GM12878 (cell line): ENCODE results near the gene SARS2. TPM values are rescaled to one million over a fixed set of nuclear protein-coding genes. Genes with fewer than 3 reads are reported as not detected.

Source experiments
- ATAC-seq: fragments of 200-7000 bp; cut with Tn5 transposase; 3 replicates; pipeline ENCODE4 v1.9.1; 2020; ENCODE audit warnings: mild to moderate bottlenecking, moderate library complexity
- BruUV-seq: library from RNA; stranded (reverse); fragments of 400-500 nt; replicated peaks from 2 replicates; lab custom pipeline; 2021; lab: Mats Ljungman, UMichigan
- CTCF ChIA-PET: fragments of 300-600 bp; sonication (Branson Sonifier 250); formaldehyde crosslinking; extraction: SDS; loops from one replicate; lab custom pipeline; 2021; ENCODE audit warnings: inconsistent platforms; lab: Yijun Ruan, JAX
- POLR2A ChIA-PET: fragments of 350-600 bp; formaldehyde crosslinking; extraction: SDS; loops from one replicate; lab custom pipeline; 2021; ENCODE audit warnings: inconsistent platforms; lab: Charles Lee
- RAD21 ChIA-PET: fragments of 300-600 bp; sonication (Branson Sonifier 250); formaldehyde crosslinking; loops from one replicate; lab custom pipeline; 2023; ENCODE audit warnings: antibody characterized with exemption; ENCODE audit not compliant: unreplicated experiment; lab: Charles Lee
- SMC1A ChIA-PET: fragments of 300-600 bp; sonication (Branson Sonifier 250); formaldehyde crosslinking; loops from one replicate; lab custom pipeline; 2023; ENCODE audit not compliant: unreplicated experiment, uncharacterized antibody; lab: Charles Lee
- DNase-seq: peaks from one replicate; pipeline ENCODE4 v3.0.0-alpha.2; 2011; ENCODE audit warnings: low read depth, low spot score
- FAIRE-seq: peaks from 3 replicates; lab custom pipeline; 2011; peaks lifted over from hg19 to GRCh38; lab: Jason Lieb, UNC
- H2AFZ ChIP-seq: 2 replicates; pipeline ENCODE4 v1.6.0; 2011; ENCODE audit warnings: low read depth, low read length, control low read depth; ENCODE audit not compliant: control insufficient read depth
- H3K27ac ChIP-seq: 2 replicates; pipeline ENCODE4 v1.5.1; 2011; ENCODE audit warnings: control low read depth; ENCODE audit not compliant: control insufficient read depth, insufficient read depth
- H3K27me3 ChIP-seq, 2 experiments: replicated peaks in 1 of 2; 2 replicates each; pipeline versions ENCODE4 v1.6.0 to v1.6.1; 2011; ENCODE audit warnings: low read length in 1 of 2; ENCODE audit not compliant: control insufficient read depth in 2 of 2, insufficient read depth in 2 of 2
- H3K36me3 ChIP-seq, 2 experiments: 2 replicates each; pipeline ENCODE4 v1.5.1; 2011; ENCODE audit warnings: low read length in 1 of 2; ENCODE audit not compliant: control insufficient read depth in 2 of 2, insufficient read depth in 2 of 2
- H3K4me1 ChIP-seq: 2 replicates; pipeline ENCODE4 v1.6.1; 2011; ENCODE audit warnings: mild to moderate bottlenecking, low read length, moderate library complexity, mixed read lengths; ENCODE audit not compliant: control insufficient read depth, insufficient read depth
- H3K4me2 ChIP-seq: 2 replicates; pipeline ENCODE4 v1.6.0; 2011; ENCODE audit warnings: control low read depth; ENCODE audit not compliant: control insufficient read depth, insufficient read depth
- H3K4me3 ChIP-seq: fragments of 200-600 bp; sonication (generic); 2 replicates; pipeline ENCODE4 v1.5.1; 2016
- H3K79me2 ChIP-seq: 2 replicates; pipeline ENCODE4 v1.6.0; 2011; ENCODE audit warnings: low read length; ENCODE audit not compliant: control insufficient read depth, insufficient read depth
- H3K9ac ChIP-seq: 2 replicates; pipeline ENCODE4 v1.8.0; 2011; ENCODE audit warnings: low read length, control low read depth, mixed read lengths; ENCODE audit not compliant: control insufficient read depth, insufficient read depth
- H3K9me3 ChIP-seq: replicated peaks from 3 replicates; pipeline ENCODE4 v1.5.1; 2011; ENCODE audit warnings: mild to moderate bottlenecking, low read length; ENCODE audit not compliant: control insufficient read depth, insufficient read depth
- H4K20me1 ChIP-seq: 2 replicates; pipeline ENCODE4 v1.6.0; 2011; ENCODE audit not compliant: control insufficient read depth, insufficient read depth
- DPF2 ChIP-seq: fragments of 450-650 bp; IDR thresholded peaks from 2 replicates; pipeline ENCODE4 v1.6.1; 2017; ENCODE audit warnings: mild to moderate bottlenecking
- PAX8 ChIP-seq: fragments of 450-650 bp; IDR thresholded peaks from 2 replicates; pipeline ENCODE4 v1.6.1; 2017; ENCODE audit warnings: mild to moderate bottlenecking, moderate library complexity
- POLR2AphosphoS5 ChIP-seq: IDR thresholded peaks from 2 replicates; pipeline ENCODE4 v1.6.1; 2011; ENCODE audit warnings: mild to moderate bottlenecking, low read length, inconsistent platforms
- RAD51 ChIP-seq: fragments of 450-650 bp; IDR thresholded peaks from 2 replicates; pipeline ENCODE4 v1.6.1; 2016; ENCODE audit warnings: moderate library complexity, mild to moderate bottlenecking, inconsistent platforms
- SMAD5 ChIP-seq: IDR thresholded peaks from 2 replicates; pipeline ENCODE4 v1.6.1; 2016; ENCODE audit warnings: antibody characterized with exemption, low read depth
- WGBS: methylation state at CpG from one replicate; pipeline ENCODE4 v1.1.6; 2016; ENCODE audit warnings: low lambda C conversion rate; ENCODE audit not compliant: insufficient replicate concordance, insufficient coverage; ENCODE audit errors: missing lambda C conversion rate; 5-methylcytosine and 5-hydroxymethylcytosine counted together
- in situ Hi-C: fragments of 300-500 bp; cut with MboI; formaldehyde crosslinking; loops from 9 replicates; pipeline ENCODE4 v1.14.3; 2018; ENCODE audit warnings: mixed read lengths
- intact Hi-C: fragments of 100-400 bp; cut with micrococcal nuclease; formaldehyde crosslinking; loops from one replicate; pipeline ENCODE4 v1.14.2; 2022; ENCODE audit not compliant: unreplicated experiment
- polyA plus RNA-seq, 11 experiments: library from polyadenylated mRNA; depleted of rRNA in 4 of 11; unstranded in 6 of 11; stranded (reverse) in 5 of 11; fragments of >200 nt; fragmentation: Nextera tagmentation in 4 of 11; fragmentation: Illumina TruSeq in 1 of 11; extraction: Ambion mirVana in 4 of 11; extraction: Trizol in 1 of 11; gene quantifications; 1 replicate in 1 of 11; 2 replicates in 10 of 11; pipeline versions ENCODE4 v1.2.1 to v1.2.3, GENCODE V29; 2011 to 2016; ENCODE audit warnings: inconsistent platforms in 2 of 11, missing spikeins in 2 of 11, low read depth in 1 of 11
- total RNA-seq, 4 experiments: library from RNA; depleted of rRNA in 3 of 4; stranded (reverse); fragments of >200 nt in 3 of 4; fragmentation: Illumina TruSeq in 1 of 4; extraction: Trizol in 1 of 4; gene quantifications; 2 replicates each; pipeline versions ENCODE4 v1.2.1 to v1.2.3, GENCODE V29; 2013 to 2021
- TF ChIP-seq, protein P1 (sequence below): fragments of 450-650 bp; IDR thresholded peaks from 2 replicates; pipeline ENCODE4 v1.6.1; 2017; ENCODE audit warnings: mild to moderate bottlenecking, moderate library complexity
- TF ChIP-seq, protein P2 (sequence below): IDR thresholded peaks from 2 replicates; pipeline ENCODE4 v1.6.1; 2012; ENCODE audit warnings: low read depth, low read length, improper control_type of control experiment
- TF ChIP-seq, protein P3 (sequence below): IDR thresholded peaks from 2 replicates; pipeline ENCODE4 v1.6.1; 2011; ENCODE audit warnings: low read depth, low read length, improper control_type of control experiment, borderline replicate concordance
- TF ChIP-seq, protein P4 (sequence below): IDR thresholded peaks from 2 replicates; pipeline ENCODE4 v1.6.1; 2011; ENCODE audit warnings: borderline replicate concordance, low read depth, mild to moderate bottlenecking, moderate library complexity, mixed read lengths, low read length; ENCODE audit not compliant: insufficient read depth; ENCODE audit errors: extremely low read length

SARS2 gene
- total and polyA plus RNA-seq, 10 of the 15 experiments (the other 5 are each of a cell fraction or from before 2014, with no cell fraction given), result 2.6 to 50.3 (median 27.5) TPM

DNA sequence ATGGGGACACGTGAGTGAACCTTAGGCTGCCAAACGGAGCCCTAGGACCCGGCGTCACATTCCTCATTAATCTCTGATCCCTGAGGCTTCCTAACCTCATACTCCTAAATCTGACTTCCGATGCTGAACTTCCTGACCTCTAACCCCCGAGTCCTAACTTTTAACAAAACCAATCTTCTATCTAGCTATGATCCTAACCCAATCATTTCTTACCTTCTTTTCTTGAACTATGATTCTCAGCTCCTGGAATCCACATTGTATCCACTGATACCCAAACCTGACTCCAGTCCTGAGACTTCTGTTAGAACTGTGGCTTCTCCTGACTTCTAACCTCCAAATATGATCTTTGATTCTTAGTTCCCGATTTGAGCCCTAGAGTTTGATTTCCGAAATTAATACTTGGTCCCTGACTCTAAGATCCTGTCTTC, 30.3 kb downstream of the SARS2 start:
- intact Hi-C loops (no loop called here), in situ Hi-C loops (no loop called here)
- TF ChIP-seq, protein P1, sequence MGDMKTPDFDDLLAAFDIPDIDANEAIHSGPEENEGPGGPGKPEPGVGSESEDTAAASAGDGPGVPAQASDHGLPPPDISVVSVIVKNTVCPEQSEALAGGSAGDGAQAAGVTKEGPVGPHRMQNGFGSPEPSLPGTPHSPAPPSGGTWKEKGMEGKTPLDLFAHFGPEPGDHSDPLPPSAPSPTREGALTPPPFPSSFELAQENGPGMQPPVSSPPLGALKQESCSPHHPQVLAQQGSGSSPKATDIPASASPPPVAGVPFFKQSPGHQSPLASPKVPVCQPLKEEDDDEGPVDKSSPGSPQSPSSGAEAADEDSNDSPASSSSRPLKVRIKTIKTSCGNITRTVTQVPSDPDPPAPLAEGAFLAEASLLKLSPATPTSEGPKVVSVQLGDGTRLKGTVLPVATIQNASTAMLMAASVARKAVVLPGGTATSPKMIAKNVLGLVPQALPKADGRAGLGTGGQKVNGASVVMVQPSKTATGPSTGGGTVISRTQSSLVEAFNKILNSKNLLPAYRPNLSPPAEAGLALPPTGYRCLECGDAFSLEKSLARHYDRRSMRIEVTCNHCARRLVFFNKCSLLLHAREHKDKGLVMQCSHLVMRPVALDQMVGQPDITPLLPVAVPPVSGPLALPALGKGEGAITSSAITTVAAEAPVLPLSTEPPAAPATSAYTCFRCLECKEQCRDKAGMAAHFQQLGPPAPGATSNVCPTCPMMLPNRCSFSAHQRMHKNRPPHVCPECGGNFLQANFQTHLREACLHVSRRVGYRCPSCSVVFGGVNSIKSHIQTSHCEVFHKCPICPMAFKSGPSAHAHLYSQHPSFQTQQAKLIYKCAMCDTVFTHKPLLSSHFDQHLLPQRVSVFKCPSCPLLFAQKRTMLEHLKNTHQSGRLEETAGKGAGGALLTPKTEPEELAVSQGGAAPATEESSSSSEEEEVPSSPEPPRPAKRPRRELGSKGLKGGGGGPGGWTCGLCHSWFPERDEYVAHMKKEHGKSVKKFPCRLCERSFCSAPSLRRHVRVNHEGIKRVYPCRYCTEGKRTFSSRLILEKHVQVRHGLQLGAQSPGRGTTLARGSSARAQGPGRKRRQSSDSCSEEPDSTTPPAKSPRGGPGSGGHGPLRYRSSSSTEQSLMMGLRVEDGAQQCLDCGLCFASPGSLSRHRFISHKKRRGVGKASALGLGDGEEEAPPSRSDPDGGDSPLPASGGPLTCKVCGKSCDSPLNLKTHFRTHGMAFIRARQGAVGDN, result peak; percentile 15; the same call in 1 of the 2 replicates
- TF ChIP-seq PAX8 (no peak), SMAD5 (no peak), POLR2AphosphoS5 (peak; percentile 39; the same call in 1 of the 2 replicates), DPF2 (0 out of 2 replicates have a peak, but pooled peaks have one; percentile 16), RAD51 (peak; percentile 54; the same call in 1 of the 2 replicates)
- TF ChIP-seq, protein P2, sequence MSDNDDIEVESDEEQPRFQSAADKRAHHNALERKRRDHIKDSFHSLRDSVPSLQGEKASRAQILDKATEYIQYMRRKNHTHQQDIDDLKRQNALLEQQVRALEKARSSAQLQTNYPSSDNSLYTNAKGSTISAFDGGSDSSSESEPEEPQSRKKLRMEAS, result no peak
- TF ChIP-seq, protein P3, sequence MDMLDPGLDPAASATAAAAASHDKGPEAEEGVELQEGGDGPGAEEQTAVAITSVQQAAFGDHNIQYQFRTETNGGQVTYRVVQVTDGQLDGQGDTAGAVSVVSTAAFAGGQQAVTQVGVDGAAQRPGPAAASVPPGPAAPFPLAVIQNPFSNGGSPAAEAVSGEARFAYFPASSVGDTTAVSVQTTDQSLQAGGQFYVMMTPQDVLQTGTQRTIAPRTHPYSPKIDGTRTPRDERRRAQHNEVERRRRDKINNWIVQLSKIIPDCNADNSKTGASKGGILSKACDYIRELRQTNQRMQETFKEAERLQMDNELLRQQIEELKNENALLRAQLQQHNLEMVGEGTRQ, result peak; percentile 22
- TF ChIP-seq, protein P4, sequence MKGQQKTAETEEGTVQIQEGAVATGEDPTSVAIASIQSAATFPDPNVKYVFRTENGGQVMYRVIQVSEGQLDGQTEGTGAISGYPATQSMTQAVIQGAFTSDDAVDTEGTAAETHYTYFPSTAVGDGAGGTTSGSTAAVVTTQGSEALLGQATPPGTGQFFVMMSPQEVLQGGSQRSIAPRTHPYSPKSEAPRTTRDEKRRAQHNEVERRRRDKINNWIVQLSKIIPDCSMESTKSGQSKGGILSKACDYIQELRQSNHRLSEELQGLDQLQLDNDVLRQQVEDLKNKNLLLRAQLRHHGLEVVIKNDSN, result peak; percentile 73
- Histone ChIP-seq H3K9me3 (no peaks in the 10 kb centered on the region; the same call in 2 of the 3 replicates), H3K9ac (peak overlapping the region; percentile 78), H3K27me3 (no peaks in the 10 kb centered on the region), H3K27ac (peak overlapping the region; percentile 75), H3K4me2 (peak overlapping the region; percentile 49), H3K4me1 (peaks cover 5% of the 10 kb centered on the region), H3K36me3 (peaks cover 4 to 7% of the 10 kb centered on the region in 2 experiments; a peak in 3 of 4 replicates), H3K4me3 (peak overlapping the region; percentile 90), H2AFZ (peak overlapping the region; percentile 83), H4K20me1 (no peaks in the 10 kb centered on the region), H3K79me2 (peaks cover 22% of the 10 kb centered on the region)
- ATAC-seq (no peak), FAIRE-seq (no peak), DNase-seq (no peak)
- WGBS, result 2% methylated on average over 8 of the region's 8 CpGs
- BruUV-seq, result no TSS peak
- ChIA-PET POLR2A (interaction anchor here (0.6 to 2.0 kb wide), 11 partner anchors 21 to 526 kb away, joined by 3 to 10 read pairs (median 5); partner anchors contain the start of genes ECH1, EIF3K, HNRNPL and MAP4K1), CTCF (interaction anchor here (0.6 to 3.7 kb wide), 12 partner anchors 8 to 633 kb away, joined by 3 to 50 read pairs (median 4); partner anchors contain the start of genes ECH1, EID2B, FAM98C and MRPS12), SMC1A (interaction anchor here (0.6 to 1.9 kb wide), 8 partner anchors 23 to 999 kb away, joined by 3 to 18 read pairs (median 4); partner anchors contain the start of genes ECH1, MRPS12 and SARS2), RAD21 (interaction anchor here (0.6 to 2.4 kb wide), 9 partner anchors 22 to 497 kb away, joined by 3 to 20 read pairs (median 4); partner anchors contain the start of genes ECH1, FAM98C, MRPS12 and RINL)
